ENCODE measurements around the gene FBXW5.

The FBXW5 gene

GRCh38 chr9:136956604-136957003 lies 12.1 kb upstream of the FBXW5 start:
- Histone ChIP-seq H3K4me3 (ENCODE audit: low read depth, low read length) (no peak overlapping the region), H3K4me1 (peaks cover 5% of the 10 kb centered on the region; the same call in 1 of the 2 replicates)
- TF ChIP-seq CTCF (IDR thresholded peaks at IDR 0.05; ENCODE audit: low read depth, low read length): no peak

GRCh38 chr9:136955943-136956335 lies 11.4 kb upstream of the FBXW5 start:
- no peak for TF ChIP-seq CTCF (IDR thresholded peaks at IDR 0.05; ENCODE audit: low read depth, low read length)
- no peak overlapping the region for H3K4me3 ChIP-seq (ENCODE audit: low read depth, low read length)
- no peak for DNase-seq
- H3K4me1 ChIP-seq: peaks cover 5% of the 10 kb centered on the region; the same call in 1 of the 2 replicates
- H3K27me3 ChIP-seq: no peaks in the 10 kb centered on the region
- no peaks in the 10 kb centered on the region for H3K9me3 ChIP-seq
- H3K36me3 ChIP-seq: no peaks in the 10 kb centered on the region

More at GRCh38 chr9:136956604-136957003, 12.1 kb upstream of the FBXW5 start:
- Histone ChIP-seq H3K36me3 (no peaks in the 10 kb centered on the region), H3K9me3 (no peaks in the 10 kb centered on the region), H3K27me3 (no peaks in the 10 kb centered on the region)
- DNase-seq: no peak

DNA sequence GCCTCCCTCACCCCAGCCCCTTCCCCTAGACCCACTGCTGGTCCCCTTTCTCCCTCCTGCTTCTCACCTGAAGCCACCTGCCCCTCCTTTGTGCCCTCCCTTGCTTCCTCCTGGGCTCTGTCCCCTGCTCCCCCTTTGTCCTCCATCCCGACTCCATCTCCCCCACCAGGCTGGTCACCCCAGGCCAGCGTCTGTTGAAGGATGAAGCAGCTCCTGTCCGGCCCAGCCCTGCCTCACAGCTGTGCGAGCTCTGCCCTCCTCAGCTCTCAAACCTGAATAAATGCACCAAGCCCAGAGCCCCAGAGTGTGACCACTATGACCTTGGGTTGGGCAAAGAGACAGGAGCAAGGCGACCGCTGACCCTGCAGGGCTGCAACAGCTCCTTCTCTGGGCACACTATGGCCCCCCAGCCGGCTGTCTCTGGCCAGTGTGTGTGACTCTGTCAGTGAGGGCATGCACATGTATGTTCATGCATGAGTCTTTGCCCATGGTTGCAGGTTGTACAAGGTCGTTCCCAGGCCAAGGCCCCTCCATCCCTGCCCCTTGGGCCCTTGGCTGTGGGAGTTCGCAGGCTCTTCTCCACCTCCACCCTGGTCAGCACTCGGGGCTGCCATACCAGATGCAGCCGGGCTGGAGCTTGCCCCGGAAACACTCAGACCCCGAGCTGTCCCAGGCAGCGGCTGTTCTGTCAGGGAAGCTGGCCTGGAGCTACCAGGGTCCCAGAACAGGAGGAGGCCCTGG lies 10.8 kb upstream of the FBXW5 start:
- DNase-seq: no peak
- Histone ChIP-seq H3K4me1 (peaks cover 9% of the 10 kb centered on the region), H3K36me3 (no peaks in the 10 kb centered on the region), H3K27me3 (no peaks in the 10 kb centered on the region), H3K9me3 (no peaks in the 10 kb centered on the region), H3K4me3 (ENCODE audit: low read depth, low read length) (no peak overlapping the region)
- no peak for TF ChIP-seq CTCF (IDR thresholded peaks at IDR 0.05; ENCODE audit: low read depth, low read length)

GRCh38 chr9:136954270-136955083 lies 9.9 kb upstream of the FBXW5 start:
- Histone ChIP-seq H3K4me1 (peaks cover 10% of the 10 kb centered on the region), H3K4me3 (ENCODE audit: low read depth, low read length) (no peak overlapping the region), H3K27me3 (no peaks in the 10 kb centered on the region), H3K9me3 (no peaks in the 10 kb centered on the region), H3K36me3 (no peaks in the 10 kb centered on the region)
- no peak for DNase-seq
- TF ChIP-seq CTCF (IDR thresholded peaks at IDR 0.05; ENCODE audit: low read depth, low read length): no peak

- no peaks in the 10 kb centered on the region for H3K27me3 ChIP-seq
- no peak overlapping the region for H3K4me3 ChIP-seq (ENCODE audit: low read depth, low read length)
- no peak for DNase-seq
- no peaks in the 10 kb centered on the region for H3K36me3 ChIP-seq
- TF ChIP-seq CTCF (IDR thresholded peaks at IDR 0.05; ENCODE audit: low read depth, low read length): no peak
- H3K4me1 ChIP-seq: peaks cover 10% of the 10 kb centered on the region
- H3K9me3 ChIP-seq: no peaks in the 10 kb centered on the region
These were observed 9.3 kb upstream of the FBXW5 start for GRCh38 chr9:136953771-136954269.

Data from BE2C (cell line).